Body of pancreas (tissue), 4 donors: Measurements from ENCODE around the gene ZNF774.

ENCODE experiments used
- CTCF ChIP-seq, 7 experiments: fragments of 450-650 bp in 4 of 7; fragments of 200-600 bp in 3 of 7; sonication (generic) in 3 of 7; IDR thresholded peaks; one replicate each; pipeline ENCODE4 v1.5.1; 2016 to 2019; ENCODE audit warnings: antibody characterized with exemption in 7 of 7
- POLR2A ChIP-seq, 3 donors: fragments of 450-650 bp; IDR thresholded peaks; one replicate each; pipeline ENCODE4 v1.6.1; 2016; ENCODE audit warnings: antibody characterized with exemption in 3 of 3, mild to moderate bottlenecking in 2 of 3

GRCh38 chr15:90315278-90315982, 36.7 kb upstream of the ZNF774 start:
- no peak for TF ChIP-seq CTCF (IDR thresholded peaks at IDR 0.05)
- no peak for TF ChIP-seq POLR2A (IDR thresholded peaks at IDR 0.05)
